ENCODE results near the gene KRT80. TPM values are rescaled to one million over a fixed set of nuclear protein-coding genes. Genes with fewer than 3 reads are reported as not detected.

KRT80 gene
- total and polyA plus RNA-seq, 2 donors (not counting 3 experiments of a cell fraction or from before 2014, with no cell fraction given) = 13.6 to 23.7 TPM

DNA sequence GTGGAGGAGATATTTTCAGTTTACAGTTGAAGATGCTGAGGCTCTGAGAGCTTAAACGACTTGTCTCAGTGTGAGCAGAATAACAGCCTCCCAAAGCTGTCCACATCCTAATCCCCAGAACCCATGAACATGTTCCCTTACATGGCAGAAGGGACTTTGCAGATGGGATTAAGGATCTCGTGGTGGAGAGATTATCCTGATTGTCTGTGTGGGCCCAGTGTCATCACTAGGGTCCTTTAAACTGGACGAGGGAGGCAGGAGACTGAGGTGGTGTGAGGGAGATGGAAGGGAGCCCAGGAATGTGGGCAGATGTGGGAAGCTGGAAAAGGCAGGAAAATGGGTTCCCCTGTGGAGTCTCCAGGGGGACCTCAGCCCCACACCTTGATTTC lies 9.6 kb upstream of the KRT80 start:
- FAIRE-seq = no peak
- CTCF ChIA-PET = interaction anchor here (1.0 to 1.5 kb wide), 4 partner anchors 8 to 29 kb away, joined by 3 to 9 read pairs (median 3); no protein-coding TSS in a partner anchor

More for the DNA sequence above, 9.6 kb upstream of the KRT80 start:
- DNase-seq (ENCODE audit: low read depth, low spot score) = no peak
- no peaks in the 10 kb centered on the region for H3K9me1 ChIP-seq (replicated peaks; ENCODE audit: control insufficient read depth, extremely low read depth, insufficient read depth, low read length)
- POLR2A ChIA-PET = no interaction called here
- no peaks in the 10 kb centered on the region for H3K9me3 ChIP-seq (replicated peaks; ENCODE audit: control insufficient read depth, insufficient read depth, low read length)
- no peaks in the 10 kb centered on the region for H4K20me1 ChIP-seq (replicated peaks; ENCODE audit: control insufficient read depth, extremely low read depth, insufficient read depth, low read length)
- no peaks in the 10 kb centered on the region for H3K79me2 ChIP-seq (ENCODE audit: control insufficient read depth, insufficient read depth, low read length)
- dilution Hi-C loops (cut with MboI; ENCODE audit: extremely low pct_ligation_motif_present, low sequenced_read_pairs) = no loop called here
- H3K27ac ChIP-seq (ENCODE audit: insufficient read depth, low read depth, low read length) = no peak overlapping the region
- BruUV-seq (replicated peaks) = no TSS peak
- H3K4me3 ChIP-seq (replicated peaks in 1 of 3; ENCODE audit: insufficient read depth in 1 of 3, low read depth in 1 of 3, low read length in 3 of 3) = no peak overlapping the region
- H3K4me2 ChIP-seq (ENCODE audit: insufficient read depth, low read length) = no peak overlapping the region
- intact Hi-C loops (cut with micrococcal nuclease) = no loop called here
- H3K4me1 ChIP-seq (ENCODE audit: control insufficient read depth, extremely low read depth, insufficient read depth, low read length) = peaks cover 13% of the 10 kb centered on the region
- H3K9ac ChIP-seq (replicated peaks; ENCODE audit: extremely low read depth, insufficient read depth, low read length) = no peak overlapping the region
- TF ChIP-seq EZH2 (IDR thresholded peaks at IDR 0.05; ENCODE audit: borderline replicate concordance, low read depth, low read length, severe bottlenecking) (no peak), JUN (IDR thresholded peaks at IDR 0.05; ENCODE audit: borderline replicate concordance, insufficient read depth, insufficient read length, low read depth) (no peak), POLR2AphosphoS5 (IDR thresholded peaks at IDR 0.05; ENCODE audit: insufficient read depth, low read depth, low read length) (no peak), GATA2 (IDR thresholded peaks at IDR 0.05; ENCODE audit: insufficient read depth, insufficient read length, low read depth, low read length) (no peak), FOS (IDR thresholded peaks at IDR 0.05; ENCODE audit: borderline replicate concordance, insufficient read depth, low read length) (no peak), MYC (IDR thresholded peaks at IDR 0.05; ENCODE audit: low read depth, low read length) (no peak), POLR2A (IDR thresholded peaks at IDR 0.05; ENCODE audit: low read depth, low read length) (no peak)
- TF ChIP-seq, protein P1, sequence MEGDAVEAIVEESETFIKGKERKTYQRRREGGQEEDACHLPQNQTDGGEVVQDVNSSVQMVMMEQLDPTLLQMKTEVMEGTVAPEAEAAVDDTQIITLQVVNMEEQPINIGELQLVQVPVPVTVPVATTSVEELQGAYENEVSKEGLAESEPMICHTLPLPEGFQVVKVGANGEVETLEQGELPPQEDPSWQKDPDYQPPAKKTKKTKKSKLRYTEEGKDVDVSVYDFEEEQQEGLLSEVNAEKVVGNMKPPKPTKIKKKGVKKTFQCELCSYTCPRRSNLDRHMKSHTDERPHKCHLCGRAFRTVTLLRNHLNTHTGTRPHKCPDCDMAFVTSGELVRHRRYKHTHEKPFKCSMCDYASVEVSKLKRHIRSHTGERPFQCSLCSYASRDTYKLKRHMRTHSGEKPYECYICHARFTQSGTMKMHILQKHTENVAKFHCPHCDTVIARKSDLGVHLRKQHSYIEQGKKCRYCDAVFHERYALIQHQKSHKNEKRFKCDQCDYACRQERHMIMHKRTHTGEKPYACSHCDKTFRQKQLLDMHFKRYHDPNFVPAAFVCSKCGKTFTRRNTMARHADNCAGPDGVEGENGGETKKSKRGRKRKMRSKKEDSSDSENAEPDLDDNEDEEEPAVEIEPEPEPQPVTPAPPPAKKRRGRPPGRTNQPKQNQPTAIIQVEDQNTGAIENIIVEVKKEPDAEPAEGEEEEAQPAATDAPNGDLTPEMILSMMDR (IDR thresholded peaks at IDR 0.05; ENCODE audit: extremely low read depth in 1 of 2, insufficient read depth in 1 of 2, low read depth in 1 of 2, low read length in 2 of 2) = no peak
- TF ChIP-seq, protein P2, sequence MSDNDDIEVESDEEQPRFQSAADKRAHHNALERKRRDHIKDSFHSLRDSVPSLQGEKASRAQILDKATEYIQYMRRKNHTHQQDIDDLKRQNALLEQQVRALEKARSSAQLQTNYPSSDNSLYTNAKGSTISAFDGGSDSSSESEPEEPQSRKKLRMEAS (IDR thresholded peaks at IDR 0.05; ENCODE audit: insufficient read depth, insufficient read length) = no peak
- H3K27me3 ChIP-seq (ENCODE audit: control insufficient read depth in 2 of 2, insufficient read depth in 2 of 2, low read length in 2 of 2) = no peaks in the 10 kb centered on the region
- H3K36me3 ChIP-seq (ENCODE audit: control insufficient read depth in 2 of 2, extremely low read depth in 1 of 2, insufficient read depth in 2 of 2, low read length in 2 of 2) = no peaks in the 10 kb centered on the region
- H2AFZ ChIP-seq (ENCODE audit: low read depth, low read length) = no peak overlapping the region

Data from endothelial cell of umbilical vein (primary cell).